Activated CD4-positive, alpha-beta T cell treated with anti-CD3 and anti-CD28 coated beads for 4 hours (primary cell): ENCODE results near the gene MYO1B.

Source experiments
- DNase-seq, 2 donors: peaks; one replicate each; pipeline ENCODE4 v3.0.0-alpha.2; 2020

The MYO1B gene

DNA sequence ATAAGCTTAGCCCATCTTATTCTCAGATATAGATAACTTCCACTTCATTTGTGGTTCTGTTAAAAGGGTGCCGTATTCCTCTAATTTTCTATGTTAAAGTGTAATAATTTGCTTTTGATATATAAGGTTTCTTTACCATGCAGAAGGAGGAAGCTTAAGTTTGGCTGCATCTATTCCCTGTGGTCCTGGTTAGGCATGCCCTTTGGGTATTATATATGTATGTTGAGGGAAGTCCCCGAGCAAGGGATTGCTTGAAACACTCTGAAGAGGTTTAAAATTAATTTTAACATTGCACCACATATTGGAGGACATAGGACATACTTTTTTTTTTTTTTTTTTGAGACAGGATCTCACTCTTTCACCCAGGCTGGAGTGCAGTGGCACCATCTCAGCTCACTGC, 16.9 kb upstream of the MYO1B start:
- DNase-seq = no peak

DNA sequence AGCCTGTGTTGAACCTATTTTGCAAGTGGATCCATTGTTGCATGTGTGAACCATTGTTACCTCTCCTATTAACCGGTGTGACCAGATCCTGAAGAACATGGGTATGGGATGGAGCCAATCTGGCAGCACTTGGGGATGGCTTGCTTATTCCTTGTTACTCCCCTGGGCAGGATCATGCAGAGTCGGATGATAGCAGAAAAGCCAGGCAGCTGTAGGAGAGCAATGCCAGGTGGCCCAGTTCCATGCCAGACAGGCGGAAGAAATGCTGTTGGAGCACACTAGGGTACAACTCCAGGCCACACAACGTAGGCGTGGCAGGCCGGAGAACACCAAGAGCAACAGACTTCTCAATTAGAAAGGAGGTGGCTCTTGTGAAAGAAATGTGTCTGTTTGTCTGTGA, 16.3 kb upstream of the MYO1B start:
- DNase-seq = no peak

DNA sequence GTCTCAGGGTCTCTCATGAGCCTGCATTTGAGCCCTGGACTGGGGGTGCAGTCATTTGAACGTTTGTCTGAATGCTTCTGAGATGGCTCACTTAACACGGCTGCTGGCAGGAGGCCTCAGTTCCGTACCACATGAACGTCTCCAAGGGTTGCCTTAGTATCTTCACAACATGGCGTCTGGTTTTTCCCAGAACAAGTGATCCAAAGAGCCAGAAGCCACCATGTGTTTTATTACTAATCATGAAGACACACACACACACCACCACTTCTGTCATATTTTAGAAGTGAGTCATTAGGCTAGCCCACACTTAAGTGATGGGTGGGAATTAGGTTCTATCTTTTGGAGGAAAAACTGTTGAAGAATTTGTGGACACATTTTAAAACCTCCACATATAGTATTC, 15.0 kb upstream of the MYO1B start:
- DNase-seq = no peak

DNA sequence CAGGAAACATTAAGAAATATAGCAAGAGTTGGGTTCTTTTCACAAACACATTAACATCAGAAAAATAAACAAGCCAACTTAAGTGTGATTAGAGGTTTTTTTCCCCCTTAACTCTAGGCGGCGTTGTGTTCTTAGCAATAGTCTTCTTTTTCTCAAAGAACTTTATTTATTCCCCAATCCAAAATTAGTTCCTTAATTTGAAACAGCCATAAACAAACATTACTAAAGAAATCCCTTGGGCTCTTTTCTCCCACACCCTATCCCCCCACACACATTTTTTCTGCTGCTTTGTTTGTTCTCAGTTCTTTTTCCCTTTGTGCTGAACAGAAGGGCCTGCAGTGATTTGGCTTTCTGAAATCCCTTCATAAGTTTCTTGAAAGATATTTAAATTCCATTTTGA, 13.2 kb upstream of the MYO1B start:
- no peak for DNase-seq

DNA sequence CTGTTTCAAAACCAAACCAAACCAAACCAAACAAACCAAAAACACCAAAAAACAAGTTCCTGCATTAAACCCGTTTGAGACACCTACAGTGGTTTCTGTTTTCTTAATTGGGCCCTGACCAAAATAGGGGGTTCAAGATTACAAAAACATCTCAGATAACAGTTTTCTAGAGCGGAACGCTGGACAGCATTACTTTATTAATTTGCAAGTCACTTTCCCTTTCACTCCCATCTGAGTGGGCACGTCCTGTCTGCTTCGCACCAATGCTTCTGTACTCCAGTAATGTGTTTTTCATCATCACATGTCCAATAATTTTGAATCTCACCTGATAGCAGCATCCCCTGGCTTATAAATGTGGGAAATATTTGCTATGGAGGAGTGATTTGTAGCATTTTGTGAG, 11.7 kb upstream of the MYO1B start:
- DNase-seq = no peak

DNA sequence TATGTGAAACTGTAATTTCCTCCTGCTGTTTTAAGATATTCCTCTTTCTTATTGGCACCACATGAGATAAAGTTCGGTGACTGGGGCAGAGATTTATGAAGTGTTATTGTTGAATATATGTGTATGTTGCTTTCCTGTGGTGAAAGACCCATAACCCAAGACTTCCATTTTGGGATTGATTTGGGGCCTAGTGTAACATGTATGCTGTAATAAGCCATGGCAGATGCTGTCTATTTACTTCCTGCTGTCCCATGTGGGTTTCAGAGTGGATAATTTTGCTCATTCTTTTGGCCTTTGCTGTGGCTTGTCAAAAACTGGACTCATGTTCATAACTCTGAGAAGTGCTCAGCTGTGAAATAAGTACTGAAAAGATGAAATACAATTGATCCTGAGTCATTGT, 10.8 kb upstream of the MYO1B start:
- DNase-seq = no peak

DNA sequence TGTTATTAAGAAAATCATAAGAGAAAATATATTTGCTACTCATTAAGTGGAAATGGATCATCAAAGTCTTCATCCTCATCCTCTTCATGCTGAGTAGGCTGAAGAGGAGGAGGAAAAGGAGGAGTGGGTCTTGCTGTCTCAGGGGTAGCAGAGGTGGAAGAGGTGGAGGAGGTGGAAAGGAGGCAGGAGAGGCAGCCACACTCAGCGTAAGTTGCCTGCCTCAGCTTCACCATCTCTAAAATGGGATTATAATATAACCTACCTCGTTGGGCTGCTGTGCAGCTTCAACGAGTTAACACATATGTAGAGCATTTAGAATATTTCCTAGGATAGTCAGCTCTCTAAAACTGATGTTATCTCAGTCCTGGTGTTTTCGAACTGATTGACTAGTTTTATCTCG, 4.3 kb upstream of the MYO1B start:
- no peak for DNase-seq

DNA sequence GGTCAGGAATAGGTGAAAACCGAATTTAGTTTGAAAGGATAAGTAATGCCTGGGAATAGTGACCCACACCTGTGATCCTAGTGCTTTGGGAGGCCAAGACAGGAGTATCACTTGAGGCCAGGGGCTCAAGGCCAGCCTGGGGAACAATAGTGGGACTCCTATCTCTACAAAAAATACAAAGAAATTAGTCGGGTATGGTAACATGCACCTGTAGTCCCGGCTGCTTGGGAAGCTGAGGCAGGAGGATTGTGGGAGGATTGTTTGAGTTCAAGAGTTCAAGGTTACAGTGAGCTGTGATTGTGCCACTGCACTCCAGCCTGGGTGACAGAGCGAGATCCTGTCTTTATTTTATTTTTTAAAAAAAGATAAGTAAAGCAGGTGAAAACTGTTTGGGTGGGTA, 3.8 kb upstream of the MYO1B start:
- DNase-seq = no peak

DNA sequence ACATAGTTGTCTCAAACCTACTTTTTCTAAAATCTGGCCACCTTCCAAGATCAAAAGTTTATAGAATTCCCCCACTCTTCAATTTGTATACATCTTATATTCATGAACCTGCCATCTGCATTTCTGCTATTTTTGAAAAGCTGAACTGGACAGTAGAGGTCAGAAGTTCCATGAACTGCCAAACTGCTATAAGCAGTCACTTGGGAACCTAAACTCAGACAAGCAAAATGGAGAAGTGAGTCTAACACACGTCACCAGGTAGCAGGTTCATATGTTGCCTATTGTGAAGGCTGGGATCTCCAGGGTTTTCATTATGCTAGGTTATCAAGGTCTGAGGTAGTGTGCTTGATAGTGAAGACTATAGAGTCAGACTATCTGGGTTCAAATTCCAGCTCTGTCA, 2.0 kb upstream of the MYO1B start:
- DNase-seq = no peak

DNA sequence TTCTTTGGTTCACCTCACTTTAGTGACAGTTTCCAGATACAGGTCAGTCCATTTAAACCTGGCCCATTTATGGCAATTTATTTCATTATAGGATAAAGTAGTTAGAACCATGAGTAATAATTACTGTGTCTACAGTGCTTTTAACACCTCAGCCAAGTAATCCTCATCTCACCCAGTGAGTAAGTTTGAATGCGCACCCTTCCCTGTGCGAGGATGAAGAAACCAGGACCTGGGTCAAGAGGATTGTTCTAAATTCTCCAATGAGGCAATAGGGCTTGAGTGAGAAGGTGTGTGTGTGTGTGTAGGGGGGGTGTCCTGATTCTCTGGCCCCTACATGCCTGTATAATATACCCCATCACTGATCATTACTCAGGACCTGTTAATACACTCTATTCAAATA, 854 bp upstream of the MYO1B start:
- no peak for DNase-seq

DNA sequence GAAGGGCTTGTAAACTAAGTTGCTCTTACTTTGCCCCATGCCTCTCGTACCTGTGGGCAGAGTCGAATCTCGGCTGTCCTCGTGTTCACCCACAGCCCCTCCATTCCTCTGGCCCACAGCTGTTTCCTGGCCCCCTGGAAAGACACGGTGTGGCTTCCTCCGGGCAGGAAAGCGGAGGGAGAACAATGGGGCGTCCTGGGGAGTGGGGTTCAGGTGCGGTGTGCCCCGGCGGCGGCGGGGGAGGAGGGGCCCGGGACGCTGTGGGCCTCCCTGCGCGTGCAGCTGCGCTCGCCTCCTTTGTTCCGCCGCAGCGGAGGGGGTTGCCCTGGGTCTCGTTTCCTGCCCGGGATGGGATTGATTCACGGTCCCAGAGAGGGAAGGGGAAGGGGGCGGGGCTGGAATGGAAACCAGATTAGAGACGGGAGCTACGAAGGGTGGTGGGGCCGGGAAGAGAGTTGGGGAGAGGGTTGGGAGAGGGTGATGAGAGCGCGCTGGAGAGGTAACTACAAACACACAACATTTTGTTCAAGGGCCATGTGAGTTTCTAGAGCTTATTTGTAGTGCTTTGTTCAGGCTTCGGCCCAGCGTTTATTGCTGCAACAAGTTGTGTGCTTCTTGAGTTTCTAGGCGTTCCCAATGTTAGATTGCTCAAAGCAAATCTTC, 796 bp downstream of the MYO1B start:
- peak; percentile 4 to 14 for DNase-seq

DNA sequence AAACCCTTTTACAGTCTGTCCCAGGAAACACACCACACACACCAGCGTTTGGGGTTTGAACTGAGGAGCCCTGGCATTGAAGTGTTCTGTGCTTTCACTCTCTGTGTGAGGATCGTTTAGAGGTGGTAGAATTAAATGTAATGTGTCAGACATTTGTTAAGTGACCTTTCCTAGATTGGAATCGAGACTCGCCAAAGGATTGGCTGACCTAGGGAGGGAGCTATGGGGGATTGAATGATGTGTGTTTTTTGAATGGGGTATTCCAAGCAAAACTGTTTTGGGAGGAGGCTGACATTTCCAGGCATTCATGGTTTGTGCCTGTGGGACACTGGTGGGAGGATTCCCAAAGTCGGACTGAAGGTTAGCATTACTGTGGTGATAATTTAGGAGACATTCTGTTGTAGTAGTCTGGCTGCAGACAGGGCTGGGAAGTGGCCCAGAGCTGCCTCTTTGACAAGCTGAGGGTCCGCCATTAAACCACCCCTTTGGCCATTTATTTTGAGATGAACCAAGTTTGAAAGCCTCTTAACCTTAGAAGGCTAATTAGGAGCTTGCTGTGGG, 1.7 kb downstream of the MYO1B start:
- DNase-seq = no peak

DNA sequence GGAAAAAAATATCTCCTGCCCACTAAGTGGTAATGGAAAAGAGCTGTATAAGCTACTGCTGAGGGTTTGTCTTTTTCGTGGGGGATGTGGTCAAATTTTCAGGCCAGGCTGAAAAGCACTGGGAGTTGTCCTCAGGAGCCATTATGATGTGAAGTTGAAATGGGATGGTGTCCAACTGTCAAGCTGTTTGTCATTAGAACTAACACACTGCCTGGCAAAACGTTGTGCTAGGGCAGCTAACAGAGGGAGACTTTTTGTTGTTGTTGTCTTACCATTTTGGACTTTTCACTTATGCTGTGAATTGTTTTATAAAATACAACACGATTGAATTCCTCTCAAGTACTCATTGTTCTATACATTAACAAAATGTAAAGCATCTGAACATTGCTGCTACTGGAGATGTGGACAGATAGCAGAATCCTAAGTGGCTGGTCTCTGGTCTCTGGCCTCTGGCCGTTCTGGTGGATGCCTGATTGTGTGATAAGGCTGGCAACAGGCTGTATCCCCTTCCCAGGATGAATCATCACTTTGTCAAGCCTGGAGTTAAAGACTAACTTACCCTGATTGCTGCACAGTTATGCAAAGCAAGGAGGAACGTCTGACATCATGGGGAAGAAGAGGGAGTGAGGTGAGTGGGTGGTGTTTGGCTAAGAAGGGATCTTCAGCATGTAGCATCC, 2.3 kb downstream of the MYO1B start:
- DNase-seq = no peak

DNA sequence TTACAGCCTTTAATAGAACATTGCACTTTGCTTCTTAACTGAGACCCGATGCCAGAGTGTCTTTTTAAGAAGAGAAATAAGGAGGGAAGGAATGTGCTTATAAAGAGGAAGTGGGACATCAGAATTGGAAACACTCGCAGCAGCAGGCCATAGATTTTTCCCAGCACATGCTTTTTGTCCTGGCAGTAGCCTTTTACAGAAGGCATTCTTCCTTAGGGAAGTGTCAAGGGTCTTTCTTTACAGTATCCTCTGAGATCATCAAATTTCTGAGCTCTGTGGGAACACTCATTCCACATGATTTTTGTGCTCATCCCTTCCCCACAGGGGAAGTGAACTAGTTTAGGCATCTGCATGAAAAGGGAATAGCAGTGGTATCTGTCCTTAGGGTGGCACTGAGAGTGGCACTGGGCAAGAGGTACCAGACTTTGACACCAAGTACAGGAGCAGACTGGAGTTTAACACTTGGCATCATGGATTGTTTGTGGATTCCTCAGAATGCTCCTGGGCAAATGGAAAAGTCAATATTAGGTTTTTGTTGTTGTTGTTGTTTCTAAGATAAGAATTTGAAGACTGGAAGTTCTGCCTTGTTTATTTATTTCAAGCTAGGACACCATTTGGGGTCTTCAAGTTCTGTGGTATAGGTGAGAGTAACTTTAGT, 4.1 kb downstream of the MYO1B start:
- no peak for DNase-seq

DNA sequence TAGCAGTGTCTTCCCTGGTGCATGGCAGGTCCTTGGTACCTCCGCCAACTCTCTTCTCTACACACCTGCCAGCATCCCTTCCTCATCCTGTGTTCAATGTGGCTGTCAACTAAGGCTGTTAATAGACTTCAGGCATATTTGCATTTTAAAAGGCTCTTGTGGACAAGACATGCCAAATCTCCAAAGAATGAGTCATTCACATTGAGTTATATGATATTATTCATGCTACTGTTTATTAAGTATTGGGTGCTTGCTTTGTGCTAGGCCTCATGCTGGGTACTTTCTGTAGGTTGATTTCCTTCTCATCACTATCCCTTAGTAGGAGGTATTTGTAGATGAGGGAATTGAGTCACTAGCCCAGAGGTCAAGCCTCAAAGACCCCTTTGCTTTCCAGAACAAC, 5.2 kb downstream of the MYO1B start:
- no peak for DNase-seq

DNA sequence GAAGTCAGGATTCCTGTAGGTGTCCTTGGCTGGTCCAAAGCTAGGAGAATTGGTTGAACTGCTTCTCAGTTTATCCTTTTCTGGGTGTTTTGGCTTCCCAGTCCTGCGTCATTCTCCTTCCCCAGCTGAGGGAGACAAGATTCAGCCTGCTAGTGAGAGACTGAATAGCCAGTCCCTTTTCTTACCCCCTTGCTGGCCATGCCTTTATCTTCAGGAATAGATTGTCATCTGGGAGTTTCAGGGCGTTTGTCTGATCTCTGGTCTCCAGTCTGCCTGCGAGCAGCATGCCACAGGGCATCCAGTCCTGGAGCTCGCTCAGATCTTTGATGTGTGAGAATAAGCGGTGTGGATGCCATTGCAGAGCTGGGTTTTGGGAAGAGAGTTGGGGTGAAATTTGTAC, 5.8 kb downstream of the MYO1B start:
- DNase-seq = no peak

DNA sequence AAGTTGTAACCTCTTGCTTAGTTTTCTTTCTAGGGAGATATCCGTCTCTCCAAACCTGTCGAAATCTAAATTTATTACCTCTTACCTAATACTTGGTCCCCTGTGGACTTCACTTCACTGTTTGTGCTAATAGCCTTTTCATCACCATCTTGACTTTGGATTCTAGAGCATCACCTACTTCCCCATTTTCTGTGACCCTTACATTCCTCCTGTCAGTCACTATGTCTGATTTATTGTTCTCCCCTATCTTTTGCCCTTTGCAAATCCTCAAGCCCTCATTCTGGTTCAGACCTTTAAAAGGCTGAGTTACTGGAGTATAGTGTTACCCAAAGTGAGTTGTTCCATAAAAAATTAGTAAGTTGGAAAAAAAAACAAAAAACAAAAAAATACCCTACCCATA, 7.5 kb downstream of the MYO1B start:
- DNase-seq = no peak

DNA sequence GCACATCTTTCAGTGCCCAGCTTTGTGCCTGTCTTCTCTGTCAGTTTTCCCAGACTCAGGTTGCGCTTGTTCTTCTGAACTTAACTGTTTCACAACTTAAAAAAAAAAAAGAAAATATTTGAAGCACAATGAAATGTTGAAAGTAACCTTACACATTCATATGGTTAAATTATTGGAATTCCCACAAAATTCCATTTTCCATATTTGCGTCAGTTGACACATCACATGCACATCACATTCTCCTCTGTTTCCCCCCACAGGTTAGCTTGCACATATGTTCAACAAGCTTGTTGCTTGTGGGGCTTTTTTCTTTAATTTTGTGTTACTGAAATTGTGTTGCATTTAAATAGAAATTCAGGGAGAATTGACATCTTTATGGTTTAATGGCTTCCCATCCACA, 8.3 kb downstream of the MYO1B start:
- no peak for DNase-seq

DNA sequence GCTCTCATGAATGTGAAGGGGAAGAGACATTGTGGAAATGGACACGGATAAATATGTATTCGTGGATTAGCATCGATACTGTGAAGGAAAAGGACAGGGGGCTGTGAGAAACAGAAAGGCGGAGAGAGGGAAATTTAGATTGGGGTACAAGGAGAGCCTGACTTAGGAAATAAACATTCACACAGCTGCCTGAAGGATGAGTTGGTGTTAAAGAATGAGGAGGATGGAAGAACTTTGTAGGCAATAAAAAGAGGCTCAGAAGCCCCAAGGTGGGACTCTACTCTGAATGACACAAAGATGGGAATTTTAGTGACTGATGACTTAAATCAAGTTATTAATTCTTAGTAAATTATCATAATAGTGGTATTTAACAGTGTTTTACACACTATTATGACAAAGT, 10.1 kb downstream of the MYO1B start:
- DNase-seq = no peak

DNA sequence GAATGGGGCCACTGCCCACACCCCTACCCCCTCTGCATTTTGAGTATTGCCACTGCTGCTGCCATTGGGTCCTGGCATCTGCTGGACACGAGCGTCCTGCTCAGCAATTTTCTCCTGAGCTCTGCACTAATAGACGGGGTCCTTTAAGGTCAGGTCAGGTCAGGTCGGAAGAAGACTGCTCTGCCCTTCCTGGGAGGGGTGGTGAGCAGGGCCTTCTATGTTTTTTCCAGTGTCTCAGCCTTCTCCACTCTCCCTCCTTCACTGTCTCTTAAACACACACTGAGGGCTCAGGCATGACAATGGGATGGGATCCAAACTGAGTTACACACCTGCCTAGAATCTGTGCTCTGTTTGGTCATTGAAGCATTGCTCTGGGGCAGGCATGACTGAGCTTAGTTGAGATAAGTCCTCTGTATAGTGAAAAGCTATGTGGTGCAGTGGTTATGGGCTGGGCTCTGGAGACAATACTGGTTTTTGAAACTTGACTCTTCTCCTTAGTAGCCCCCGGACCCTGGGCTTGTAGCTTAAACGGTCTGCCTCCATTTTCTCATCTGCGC, 10.6 kb downstream of the MYO1B start:
- no peak for DNase-seq

DNA sequence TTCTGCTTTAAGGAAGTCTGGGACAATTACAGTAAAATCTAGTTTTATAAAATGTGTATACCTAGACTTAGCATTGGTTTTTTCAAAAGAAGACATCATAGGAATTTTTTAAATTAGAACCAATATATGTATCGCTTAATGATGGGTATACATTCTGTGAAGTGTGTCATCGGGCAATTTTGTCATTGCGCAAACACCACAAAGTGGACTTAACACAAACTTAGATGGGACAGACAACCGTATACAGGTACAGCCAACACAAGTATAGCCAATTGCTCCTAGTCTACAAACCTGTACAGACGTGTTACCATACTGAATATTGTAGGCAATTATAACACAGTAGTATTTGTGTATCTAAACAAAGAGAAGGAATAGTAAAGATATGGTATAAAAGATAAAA, 12.7 kb downstream of the MYO1B start:
- DNase-seq = no peak

DNA sequence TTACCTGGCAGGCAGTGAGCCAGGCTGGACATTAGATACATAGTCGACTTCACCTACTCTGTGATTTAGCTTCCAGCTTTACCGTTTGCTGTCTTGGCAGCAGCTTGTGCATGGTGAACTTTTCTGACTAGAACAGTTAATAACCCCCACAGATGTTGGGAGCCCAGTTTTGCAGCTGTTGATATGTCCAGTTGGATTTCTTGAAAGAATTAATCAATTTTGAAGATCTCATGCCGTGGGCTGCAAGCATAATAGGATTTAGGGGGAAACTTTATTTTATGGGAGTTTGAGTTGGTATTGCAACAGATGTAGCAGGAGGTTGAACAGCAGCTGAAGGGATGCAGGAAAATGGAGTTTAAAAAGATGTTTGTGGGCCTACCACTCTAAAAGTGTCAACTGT, 13.8 kb downstream of the MYO1B start:
- DNase-seq = no peak

DNA sequence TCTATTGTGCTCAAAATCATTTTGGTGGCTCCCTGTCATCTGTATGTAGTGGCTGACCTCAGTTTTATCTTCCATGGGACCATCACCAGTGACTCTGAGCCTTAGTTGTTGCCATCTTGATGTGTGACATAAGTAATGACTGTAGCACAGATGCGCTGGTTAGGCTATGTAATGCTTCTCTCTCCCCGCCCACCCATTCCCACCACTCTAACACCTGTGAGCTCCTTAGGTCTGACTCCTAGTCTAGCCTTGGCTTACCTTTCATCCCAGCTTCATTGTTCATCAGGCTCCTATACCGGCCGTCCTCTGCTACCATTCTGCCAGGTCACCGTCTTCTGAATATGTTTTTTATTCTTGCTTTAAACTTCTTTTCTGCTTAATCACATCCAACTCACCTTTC, 17.2 kb downstream of the MYO1B start:
- no peak for DNase-seq

DNA sequence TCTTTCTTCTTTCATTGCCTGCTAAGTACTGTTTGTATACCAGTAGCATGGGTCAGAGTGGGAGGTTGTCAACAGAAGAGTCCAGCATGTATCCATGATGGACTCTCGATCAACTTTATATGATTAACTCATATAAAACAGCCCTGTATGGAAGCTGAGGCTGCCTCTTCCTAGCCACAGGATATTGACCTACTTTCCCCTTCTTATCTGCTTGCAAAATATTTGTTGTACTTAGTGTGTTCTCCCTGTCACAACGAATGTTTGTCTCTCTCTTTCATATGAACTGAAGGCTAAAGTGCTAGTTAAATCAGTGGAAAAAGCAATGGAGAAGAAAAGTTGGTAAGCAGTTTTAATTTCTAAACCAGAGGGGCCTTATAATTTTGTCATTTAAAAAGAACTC, 17.8 kb downstream of the MYO1B start:
- no peak for DNase-seq
